Ovary (tissue), 9 donors: ENCODE results near the gene NPAS3. TPM values are rescaled to one million over a fixed set of nuclear protein-coding genes. Genes with fewer than 3 reads are reported as not detected.

Experiments
- DNase-seq, 5 donors: peaks; one replicate each; pipeline ENCODE4 v3.0.0-alpha.2; 2019 to 2020
- H3K27ac ChIP-seq, 2 donors: fragments of 200-600 bp; one replicate each; pipeline versions ENCODE4 v1.5.1 to v1.8.0; 2019 to 2022
- H3K27me3 ChIP-seq: fragments of 200-600 bp; one replicate; pipeline ENCODE4 v1.8.0; 2022
- H3K36me3 ChIP-seq: fragments of 200-600 bp; sonication (generic); one replicate; pipeline ENCODE4 v1.5.1; 2019
- H3K4me1 ChIP-seq: one replicate; pipeline ENCODE4 v1.8.1; 2013; ENCODE audit warnings: mild to moderate bottlenecking, moderate library complexity; ENCODE audit not compliant: insufficient read depth
- H3K4me3 ChIP-seq: fragments of 200-600 bp; sonication (generic); one replicate; pipeline ENCODE4 v1.5.1; 2017
- H3K9me3 ChIP-seq, 2 donors: fragments of 200-600 bp in 1 of 2; sonication (generic) in 1 of 2; one replicate each; pipeline versions ENCODE4 v1.5.1 to v1.8.1; 2013 to 2019; ENCODE audit warnings: mild to moderate bottlenecking in 1 of 2, moderate library complexity in 1 of 2
- CTCF ChIP-seq, 3 donors: fragments of 450-650 bp in 2 of 3; fragments of 200-600 bp in 1 of 3; IDR thresholded peaks; one replicate each; pipeline versions ENCODE4 v1.5.1 to v1.8.0; 2016 to 2022; ENCODE audit warnings: antibody characterized with exemption in 3 of 3, mild to moderate bottlenecking in 1 of 3
- EP300 ChIP-seq: sonication (generic); formaldehyde crosslinking; IDR thresholded peaks from one replicate; pipeline ENCODE4 v1.6.1; 2017; ENCODE audit warnings: antibody characterized with exemption
- POLR2A ChIP-seq: fragments of 450-650 bp; IDR thresholded peaks from one replicate; pipeline ENCODE4 v1.6.1; 2017; ENCODE audit warnings: antibody characterized with exemption, mild to moderate bottlenecking, moderate library complexity
- WGBS, 3 donors: extraction: QIAGEN DNeasy Blood & Tissue Kit in 1 of 3; methylation state at CpG; one replicate each; pipeline versions ENCODE4 v1.1.5 to v1.1.7; 2013 to 2017; 5-methylcytosine and 5-hydroxymethylcytosine counted together
- intact Hi-C, 4 donors: fragments of 100-400 bp; cut with DNase I; formaldehyde crosslinking; loops; one replicate each; pipeline versions ENCODE4 v1.11.0 to v1.15.1; 2022 to 2023
- polyA plus RNA-seq, 2 donors: library from polyadenylated mRNA; stranded (reverse); fragments of 200-250 nt in 1 of 2; fragments of 350-450 nt in 1 of 2; fragmentation: Illumina TruSeq in 1 of 2; extraction: RNeasy Lipid Tissue Mini Kit (QIAGEN cat#74804) in 1 of 2; gene quantifications; one replicate each; pipeline ENCODE4 v1.2.3, GENCODE V29; 2013 to 2014
- total RNA-seq, 7 donors: library from RNA; depleted of rRNA in 2 of 7; stranded (reverse); fragments of >200 nt in 2 of 7; fragmentation: NEBNext Ultra II Directional in 3 of 7; extraction: Animal tissue kit (Norgen Biotek cat#: 25700) in 3 of 7; gene quantifications; one replicate each; pipeline versions ENCODE4 v1.1.0 to v1.2.4, GENCODE V29; 2016 to 2023
- donor health status: DM: no; HTN: no; CAD: no; lungs with moderate emphysema.
- donor health status: DM: no; HTN: no; CAD: no.
- donor health status: Bipolar disorder and iron deficiency.
- donor health status: DM: yes; HTN: yes; CAD: no.
- donor health status: DM: no; HTN: no; CAD: no.
- donor health status: DM: yes; HTN: yes; CAD: no.

The NPAS3 gene
- total and polyA plus RNA-seq, 9 donors, result 1.9 to 15.4 (median 11.4) TPM

DNA sequence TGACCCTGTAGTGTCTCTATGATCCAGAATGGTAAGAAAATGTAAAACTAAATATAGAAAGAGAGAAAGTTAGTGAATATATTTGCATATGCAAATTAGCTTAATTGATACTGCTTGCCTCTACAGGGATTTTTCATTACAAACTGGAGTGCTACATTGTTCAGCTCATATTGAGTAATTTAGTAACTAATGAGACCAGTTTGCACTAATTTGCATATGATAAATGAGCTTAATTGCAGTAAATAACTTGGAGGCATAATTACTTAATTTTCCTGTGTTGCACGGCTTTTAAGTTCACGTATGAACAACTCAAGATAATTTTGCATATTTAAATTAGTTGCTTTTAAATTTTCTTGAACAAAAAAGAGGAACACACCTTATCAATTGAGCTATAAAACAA, 436.5 kb downstream of the NPAS3 start:
- DNase-seq, result no peak
- WGBS, 3 donors, result 68 to 94% (median 73%) methylated on average over 2 of the region's 2 CpGs
- Histone ChIP-seq H3K4me1 (no peaks in the 10 kb centered on the region), H3K27me3 (no peaks in the 10 kb centered on the region), H3K4me3 (no peak overlapping the region), H3K9me3 (no peaks in the 10 kb centered on the region), H3K36me3 (no peaks in the 10 kb centered on the region), H3K27ac (no peak overlapping the region)
- intact Hi-C loops, result no loop called here
- TF ChIP-seq CTCF (IDR thresholded peaks at IDR 0.05) (no peak), EP300 (no peak), POLR2A (no peak)

DNA sequence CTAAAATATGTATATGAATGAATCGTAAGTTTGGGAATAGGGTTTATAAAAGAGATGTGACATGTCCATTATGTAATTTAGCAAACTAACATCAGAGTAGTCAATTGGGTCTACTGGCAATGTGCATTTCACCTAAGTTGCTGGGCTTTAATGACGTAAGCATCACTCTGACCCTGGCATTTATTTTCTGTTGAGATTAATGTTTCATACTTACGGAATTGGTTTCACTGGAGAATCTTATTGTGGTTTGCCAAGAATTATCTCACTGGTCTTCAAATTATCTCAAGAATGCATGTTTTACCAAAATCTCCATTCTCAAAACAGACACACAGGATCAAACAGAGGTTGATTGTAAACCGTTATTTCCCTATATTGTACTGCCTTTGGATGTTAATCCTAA, 437.1 kb downstream of the NPAS3 start:
- WGBS, 3 donors, result 72 to 80% (median 75%) methylated on average over 4 of the region's 4 CpGs
- intact Hi-C loops, result no loop called here
- Histone ChIP-seq H3K4me3 (no peak overlapping the region), H3K4me1 (no peaks in the 10 kb centered on the region), H3K27me3 (no peaks in the 10 kb centered on the region), H3K36me3 (no peaks in the 10 kb centered on the region), H3K9me3 (no peaks in the 10 kb centered on the region), H3K27ac (no peak overlapping the region)
- TF ChIP-seq EP300 (no peak), POLR2A (no peak), CTCF (IDR thresholded peaks at IDR 0.05) (no peak)
- no peak for DNase-seq

- 50 to 54% (median 54%) methylated on average over 3 of the region's 3 CpGs for WGBS, 3 donors
- Histone ChIP-seq H3K4me1 (no peaks in the 10 kb centered on the region), H3K27me3 (no peaks in the 10 kb centered on the region), H3K9me3 (no peaks in the 10 kb centered on the region), H3K4me3 (no peak overlapping the region), H3K36me3 (no peaks in the 10 kb centered on the region), H3K27ac (no peak overlapping the region)
- TF ChIP-seq EP300, result no peak
- no peak for TF ChIP-seq POLR2A
- no peak for TF ChIP-seq CTCF (IDR thresholded peaks at IDR 0.05)
- DNase-seq, result no peak
- intact Hi-C loops, result no loop called here
Observed at GRCh38 chr14:33376510-33376909, 437.8 kb downstream of the NPAS3 start.

DNA sequence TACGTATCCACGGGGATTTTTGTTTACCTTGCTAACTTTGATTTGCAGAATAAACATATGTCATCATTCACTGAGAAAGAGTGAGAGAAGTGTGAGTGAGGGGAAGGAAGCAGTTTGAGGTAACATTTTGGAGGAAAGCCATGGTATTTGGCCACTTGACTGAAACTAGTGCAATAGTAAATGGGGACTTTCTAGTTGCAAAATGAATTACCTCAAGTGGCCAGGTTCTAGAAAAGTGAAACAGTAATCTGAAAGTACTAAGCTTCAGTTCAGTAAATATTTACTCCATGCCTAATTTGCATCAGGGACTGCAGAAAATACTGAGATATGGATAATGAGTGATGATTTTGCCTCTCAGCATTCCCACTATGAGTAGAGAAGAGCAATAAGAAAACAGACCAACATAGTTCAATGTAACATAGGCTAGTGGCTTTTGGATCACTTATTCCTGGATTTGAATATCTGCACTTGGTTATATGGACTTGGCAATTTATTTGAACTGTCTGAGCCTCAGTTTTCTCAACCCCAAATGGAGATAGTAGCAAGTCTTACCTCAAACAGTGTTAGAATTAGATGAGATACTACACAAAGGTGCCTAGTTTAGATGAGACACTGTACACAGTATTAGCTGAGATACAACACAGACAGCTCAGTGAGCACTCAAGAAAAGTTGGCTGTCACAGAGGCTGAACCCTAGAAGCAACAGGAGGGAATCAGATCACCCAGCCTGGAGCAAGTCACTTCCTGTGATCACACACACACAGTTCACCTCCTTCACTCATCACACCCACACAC, 439.1 kb downstream of the NPAS3 start:
- Histone ChIP-seq H3K4me1 (no peaks in the 10 kb centered on the region), H3K4me3 (no peak overlapping the region), H3K27me3 (no peaks in the 10 kb centered on the region), H3K9me3 (no peaks in the 10 kb centered on the region), H3K36me3 (no peaks in the 10 kb centered on the region), H3K27ac (no peak overlapping the region)
- no peak for TF ChIP-seq POLR2A
- TF ChIP-seq CTCF (IDR thresholded peaks at IDR 0.05), result no peak
- no peak for TF ChIP-seq EP300
- DNase-seq, result no peak
- 42 to 75% (median 73%) methylated on average over 2 of the region's 2 CpGs for WGBS, 3 donors
- intact Hi-C loops, result no loop called here
